ENCODE results near the gene CCDC66. TPM values are rescaled to one million over a fixed set of nuclear protein-coding genes. Genes with fewer than 3 reads are reported as not detected.

The CCDC66 gene
- total RNA-seq, 4 donors from 2014 or later, result 43.5 to 77.9 (median 65.7) TPM

GRCh38 chr3:56621681-56622080 lies 64.7 kb downstream of the CCDC66 start:
- Histone ChIP-seq H3K36me3 (no peaks in the 10 kb centered on the region), H3K27me3 (no peaks in the 10 kb centered on the region), H3K4me3 (no peak overlapping the region), H3K27ac (no peak overlapping the region), H3K9me3 (no peaks in the 10 kb centered on the region), H3K4me1 (no peaks in the 10 kb centered on the region)
- intact Hi-C loops (cut with DNase I; ENCODE audit: low total_unique reads), result no loop called here
- TF ChIP-seq, protein P1, sequence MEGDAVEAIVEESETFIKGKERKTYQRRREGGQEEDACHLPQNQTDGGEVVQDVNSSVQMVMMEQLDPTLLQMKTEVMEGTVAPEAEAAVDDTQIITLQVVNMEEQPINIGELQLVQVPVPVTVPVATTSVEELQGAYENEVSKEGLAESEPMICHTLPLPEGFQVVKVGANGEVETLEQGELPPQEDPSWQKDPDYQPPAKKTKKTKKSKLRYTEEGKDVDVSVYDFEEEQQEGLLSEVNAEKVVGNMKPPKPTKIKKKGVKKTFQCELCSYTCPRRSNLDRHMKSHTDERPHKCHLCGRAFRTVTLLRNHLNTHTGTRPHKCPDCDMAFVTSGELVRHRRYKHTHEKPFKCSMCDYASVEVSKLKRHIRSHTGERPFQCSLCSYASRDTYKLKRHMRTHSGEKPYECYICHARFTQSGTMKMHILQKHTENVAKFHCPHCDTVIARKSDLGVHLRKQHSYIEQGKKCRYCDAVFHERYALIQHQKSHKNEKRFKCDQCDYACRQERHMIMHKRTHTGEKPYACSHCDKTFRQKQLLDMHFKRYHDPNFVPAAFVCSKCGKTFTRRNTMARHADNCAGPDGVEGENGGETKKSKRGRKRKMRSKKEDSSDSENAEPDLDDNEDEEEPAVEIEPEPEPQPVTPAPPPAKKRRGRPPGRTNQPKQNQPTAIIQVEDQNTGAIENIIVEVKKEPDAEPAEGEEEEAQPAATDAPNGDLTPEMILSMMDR (IDR thresholded peaks at IDR 0.05), result no peak
- no peak for TF ChIP-seq POLR2A (IDR thresholded peaks at IDR 0.05)
- DNase-seq, result no peak

- no peaks in the 10 kb centered on the region for H3K4me1 ChIP-seq
- intact Hi-C loops (cut with DNase I; ENCODE audit: low total_unique reads), result no loop called here
- H3K27me3 ChIP-seq, result no peaks in the 10 kb centered on the region
- no peaks in the 10 kb centered on the region for H3K9me3 ChIP-seq
- no peak overlapping the region for H3K4me3 ChIP-seq
- H3K36me3 ChIP-seq, result no peaks in the 10 kb centered on the region
- TF ChIP-seq, protein P1 (IDR thresholded peaks at IDR 0.05), result no peak
- no peak for TF ChIP-seq POLR2A (IDR thresholded peaks at IDR 0.05)
- no peak overlapping the region for H3K27ac ChIP-seq
- no peak for DNase-seq
Measured at GRCh38 chr3:56622381-56622780, 65.4 kb downstream of the CCDC66 start.

- no peak for DNase-seq
- no peak overlapping the region for H3K27ac ChIP-seq
- H3K4me1 ChIP-seq, result no peaks in the 10 kb centered on the region
- intact Hi-C loops (cut with DNase I; ENCODE audit: low total_unique reads), result no loop called here
- H3K9me3 ChIP-seq, result no peaks in the 10 kb centered on the region
- no peaks in the 10 kb centered on the region for H3K27me3 ChIP-seq
- TF ChIP-seq POLR2A (IDR thresholded peaks at IDR 0.05), result no peak
- TF ChIP-seq, protein P1 (IDR thresholded peaks at IDR 0.05), result no peak
- H3K36me3 ChIP-seq, result no peaks in the 10 kb centered on the region
- no peak overlapping the region for H3K4me3 ChIP-seq
Measured at GRCh38 chr3:56624725-56625124, 67.8 kb downstream of the CCDC66 start.

GRCh38 chr3:56629047-56629446 lies 72.1 kb downstream of the CCDC66 start:
- H3K9me3 ChIP-seq, result no peaks in the 10 kb centered on the region
- intact Hi-C loops (cut with DNase I; ENCODE audit: low total_unique reads), result no loop called here
- no peak for TF ChIP-seq POLR2A (IDR thresholded peaks at IDR 0.05)
- TF ChIP-seq, protein P1 (IDR thresholded peaks at IDR 0.05), result no peak
- DNase-seq, result no peak
- no peaks in the 10 kb centered on the region for H3K27me3 ChIP-seq
- no peaks in the 10 kb centered on the region for H3K36me3 ChIP-seq
- no peak overlapping the region for H3K4me3 ChIP-seq
- no peak overlapping the region for H3K27ac ChIP-seq
- no peaks in the 10 kb centered on the region for H3K4me1 ChIP-seq

DNA sequence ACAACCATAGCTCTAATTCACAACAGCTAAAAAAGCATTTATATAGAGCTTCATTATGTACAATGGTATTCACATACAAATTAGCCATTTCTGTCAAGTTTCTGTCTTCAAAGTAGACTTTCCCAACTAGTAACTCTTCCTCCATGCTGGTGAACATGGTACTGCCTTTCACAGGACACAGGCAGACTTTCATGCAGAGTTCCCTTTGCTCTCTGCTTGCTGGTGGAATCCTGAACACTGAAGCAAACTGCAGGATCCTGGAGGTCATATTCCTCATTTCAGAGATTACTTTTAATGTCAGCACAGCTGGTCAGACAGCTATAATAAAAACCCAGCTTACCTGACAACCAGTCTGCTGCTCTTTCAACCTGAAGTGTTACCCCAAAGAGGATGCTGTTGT lies 72.5 kb downstream of the CCDC66 start:
- Histone ChIP-seq H3K4me1 (no peaks in the 10 kb centered on the region), H3K27me3 (no peaks in the 10 kb centered on the region), H3K36me3 (no peaks in the 10 kb centered on the region), H3K27ac (no peak overlapping the region), H3K9me3 (no peaks in the 10 kb centered on the region), H3K4me3 (no peak overlapping the region)
- DNase-seq, result no peak
- TF ChIP-seq POLR2A (IDR thresholded peaks at IDR 0.05), result no peak
- TF ChIP-seq, protein P1 (IDR thresholded peaks at IDR 0.05), result no peak
- intact Hi-C loops (cut with DNase I; ENCODE audit: low total_unique reads), result no loop called here

Data from uterus (tissue), 4 donors.